ENCODE results near the gene TUG1.

DNA sequence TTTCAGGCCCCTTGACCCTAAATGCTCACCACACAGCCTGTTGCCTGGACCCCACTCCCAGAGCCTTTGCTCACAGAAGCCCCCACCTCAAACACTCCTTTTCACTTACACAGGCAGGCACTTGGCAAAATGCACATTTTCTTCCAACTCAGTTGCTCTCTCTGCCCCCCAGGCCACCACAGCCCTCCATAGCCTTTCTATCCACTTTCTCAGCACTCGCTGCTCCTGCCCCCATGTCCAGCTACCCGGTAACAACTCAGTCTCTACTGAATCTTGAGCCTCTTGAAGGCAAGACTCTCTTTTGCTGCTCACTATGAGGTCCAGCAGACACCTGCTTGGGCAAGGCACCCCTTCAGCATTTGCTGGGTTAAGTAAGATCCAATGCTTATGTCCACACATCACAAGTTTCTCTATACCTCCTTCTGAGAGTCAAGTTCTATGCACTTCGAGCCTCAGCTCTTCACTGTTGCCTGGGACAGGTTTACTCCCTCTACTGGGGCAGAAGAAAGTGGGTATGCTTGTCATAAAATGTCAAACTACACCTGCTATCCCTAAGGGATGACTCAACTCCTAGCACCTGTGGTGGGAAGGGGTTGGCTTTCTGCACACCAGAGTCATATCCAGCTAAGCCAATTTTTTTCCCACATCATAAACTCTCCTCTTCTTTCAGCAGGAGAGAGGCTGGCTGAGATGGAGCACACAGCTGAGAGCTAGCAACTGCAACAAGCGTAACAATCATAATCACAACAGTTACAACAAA is 37.3 kb upstream of the TUG1 start:
- TF ChIP-seq, protein P1, sequence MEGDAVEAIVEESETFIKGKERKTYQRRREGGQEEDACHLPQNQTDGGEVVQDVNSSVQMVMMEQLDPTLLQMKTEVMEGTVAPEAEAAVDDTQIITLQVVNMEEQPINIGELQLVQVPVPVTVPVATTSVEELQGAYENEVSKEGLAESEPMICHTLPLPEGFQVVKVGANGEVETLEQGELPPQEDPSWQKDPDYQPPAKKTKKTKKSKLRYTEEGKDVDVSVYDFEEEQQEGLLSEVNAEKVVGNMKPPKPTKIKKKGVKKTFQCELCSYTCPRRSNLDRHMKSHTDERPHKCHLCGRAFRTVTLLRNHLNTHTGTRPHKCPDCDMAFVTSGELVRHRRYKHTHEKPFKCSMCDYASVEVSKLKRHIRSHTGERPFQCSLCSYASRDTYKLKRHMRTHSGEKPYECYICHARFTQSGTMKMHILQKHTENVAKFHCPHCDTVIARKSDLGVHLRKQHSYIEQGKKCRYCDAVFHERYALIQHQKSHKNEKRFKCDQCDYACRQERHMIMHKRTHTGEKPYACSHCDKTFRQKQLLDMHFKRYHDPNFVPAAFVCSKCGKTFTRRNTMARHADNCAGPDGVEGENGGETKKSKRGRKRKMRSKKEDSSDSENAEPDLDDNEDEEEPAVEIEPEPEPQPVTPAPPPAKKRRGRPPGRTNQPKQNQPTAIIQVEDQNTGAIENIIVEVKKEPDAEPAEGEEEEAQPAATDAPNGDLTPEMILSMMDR (IDR thresholded peaks at IDR 0.05), result no peak
- no peak for TF ChIP-seq EP300 (IDR thresholded peaks at IDR 0.05)
